ENCODE measurements around the gene ATRIP. TPM values are rescaled to one million over a fixed set of nuclear protein-coding genes. Genes with fewer than 3 reads are reported as not detected.

The ATRIP gene
- polyA plus RNA-seq, 1 of the 3 experiments (the other 2 are of a cell fraction) = 5.6 TPM

DNA sequence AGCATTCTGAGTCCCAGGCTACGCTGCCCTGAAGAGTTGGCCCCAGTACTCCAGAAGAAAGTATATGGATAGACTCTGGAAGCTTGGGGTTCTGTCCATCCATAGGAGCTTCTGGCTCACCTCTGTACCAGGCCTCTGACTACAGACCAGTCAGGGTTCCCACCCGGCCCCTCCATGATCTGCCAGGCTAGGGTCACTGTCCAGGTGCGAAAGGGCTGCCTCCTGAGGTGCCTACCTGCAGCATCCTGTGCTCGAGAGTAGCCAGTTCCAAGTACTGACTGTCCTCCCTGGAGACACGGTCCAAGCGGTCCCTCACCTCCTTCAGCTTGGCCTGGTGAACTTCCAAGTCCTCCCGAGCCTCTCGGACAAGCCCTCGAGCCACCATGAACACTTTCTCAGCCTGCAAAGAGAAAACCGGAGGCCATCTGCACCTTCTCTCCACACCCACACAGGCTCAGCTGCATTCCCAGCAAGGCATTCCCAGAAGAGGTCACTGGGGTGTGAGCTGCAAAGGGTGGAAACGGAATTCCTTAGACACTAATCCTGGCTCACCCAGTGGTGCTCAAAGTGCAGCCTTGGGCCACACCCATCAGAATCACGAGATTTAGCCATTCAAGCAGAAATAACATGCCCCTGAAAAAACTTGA, 12.9 kb upstream of the ATRIP start:
- no peak overlapping the region for H3K4me3 ChIP-seq (ENCODE audit: low read depth in 2 of 2, low read length in 1 of 2)
- peaks cover 4 to 25% of the 10 kb centered on the region in 2 experiments for H3K36me3 ChIP-seq (replicated peaks in 1 of 2; ENCODE audit: control insufficient read depth in 1 of 2, insufficient read depth in 2 of 2, low read length in 1 of 2)
- H3K79me2 ChIP-seq (ENCODE audit: insufficient read depth) = no peaks in the 10 kb centered on the region
- TF ChIP-seq RXRA (IDR thresholded peaks at IDR 0.05; ENCODE audit: borderline replicate concordance, low read depth) = no peak
- no peak for DNase-seq
- CTCF ChIA-PET = interaction anchor here (0.6 to 13.2 kb wide), 9 partner anchors 13 to 239 kb away, joined by 3 to 399 read pairs (median 4); partner anchors contain the start of gene ATRIP
- H3K9me2 ChIP-seq = no peaks in the 10 kb centered on the region
- 0 out of 2 replicates have a peak, but pooled peaks cover 5% of the 10 kb centered on the region for H4K20me1 ChIP-seq (ENCODE audit: insufficient read depth)
- 88% methylated on average over 11 of the region's 12 CpGs for WGBS (ENCODE audit: low lambda C conversion rate)
- no peaks in the 10 kb centered on the region for H3K27me3 ChIP-seq (ENCODE audit: insufficient read depth)
- H3K4me2 ChIP-seq = no peak overlapping the region
- H3K9me3 ChIP-seq = no peaks in the 10 kb centered on the region
- POLR2A ChIA-PET = no interaction called here
- no peak overlapping the region for H3K27ac ChIP-seq (ENCODE audit: low read depth in 2 of 2, low read length in 1 of 2)
- peaks cover 0 to 15% of the 10 kb centered on the region in 2 experiments; a peak in 1 of 4 replicates for H3K4me1 ChIP-seq (ENCODE audit: control insufficient read depth in 1 of 2, insufficient read depth in 2 of 2, low read depth in 1 of 2, low read length in 1 of 2)
- no peak overlapping the region for H2AFZ ChIP-seq (ENCODE audit: low read depth)
- no peaks in the 10 kb centered on the region for H3F3A ChIP-seq (replicated peaks; ENCODE audit: insufficient read depth)
- H3K9ac ChIP-seq = no peak overlapping the region

DNA sequence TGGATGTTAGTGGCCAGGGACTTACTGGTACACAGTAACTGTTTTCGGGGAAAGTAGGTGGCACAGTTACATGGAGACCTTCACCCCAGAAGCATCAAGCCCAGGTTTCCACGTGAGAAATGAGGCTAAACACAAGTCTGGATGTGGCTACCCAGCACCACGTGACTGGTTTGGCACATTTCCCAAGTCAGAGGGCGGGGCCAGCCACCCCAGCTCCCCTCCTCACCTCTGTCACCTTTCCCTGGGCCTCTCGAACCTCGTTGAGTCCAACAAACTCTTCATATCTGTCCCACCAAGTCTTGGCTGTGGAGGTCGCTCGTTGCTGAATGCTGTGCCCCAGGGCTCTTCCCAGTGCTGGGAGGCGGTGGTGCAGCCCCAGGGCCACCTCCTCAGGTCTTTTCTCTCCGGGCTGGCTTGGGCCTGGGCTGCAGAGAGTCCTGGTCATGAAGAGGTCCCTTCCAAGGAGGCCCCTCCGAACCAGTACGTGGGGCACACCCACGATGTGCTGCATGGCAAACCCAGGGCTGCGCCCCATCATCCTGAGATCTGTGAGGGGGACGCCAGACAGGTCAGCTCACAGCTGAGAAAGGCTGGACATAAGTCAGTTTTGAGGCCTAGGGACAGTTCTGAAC, 11.8 kb upstream of the ATRIP start:
- Histone ChIP-seq H4K20me1 (ENCODE audit: insufficient read depth) (0 out of 2 replicates have a peak, but pooled peaks cover 5% of the 10 kb centered on the region), H3K27ac (ENCODE audit: low read depth in 2 of 2, low read length in 1 of 2) (peak overlapping the region in 1 of 2 experiments; percentile 25; a peak in 1 of 4 replicates), H3K36me3 (replicated peaks in 1 of 2; ENCODE audit: control insufficient read depth in 1 of 2, insufficient read depth in 2 of 2, low read length in 1 of 2) (peaks cover 4 to 25% of the 10 kb centered on the region in 2 experiments), H3K4me1 (ENCODE audit: control insufficient read depth in 1 of 2, insufficient read depth in 2 of 2, low read depth in 1 of 2, low read length in 1 of 2) (peaks cover 0 to 21% of the 10 kb centered on the region in 2 experiments; a peak in 1 of 4 replicates), H3K9me3 (no peaks in the 10 kb centered on the region), H3K4me3 (ENCODE audit: low read depth in 2 of 2, low read length in 1 of 2) (no peak overlapping the region), H3K27me3 (ENCODE audit: insufficient read depth) (no peaks in the 10 kb centered on the region), H3K9me2 (no peaks in the 10 kb centered on the region), H3K4me2 (no peak overlapping the region), H3F3A (replicated peaks; ENCODE audit: insufficient read depth) (no peaks in the 10 kb centered on the region), H2AFZ (ENCODE audit: low read depth) (no peak overlapping the region), H3K9ac (no peak overlapping the region), H3K79me2 (ENCODE audit: insufficient read depth) (peaks cover 10% of the 10 kb centered on the region)
- WGBS (ENCODE audit: low lambda C conversion rate) = 82% methylated on average over 15 of the region's 15 CpGs
- TF ChIP-seq, protein P1, sequence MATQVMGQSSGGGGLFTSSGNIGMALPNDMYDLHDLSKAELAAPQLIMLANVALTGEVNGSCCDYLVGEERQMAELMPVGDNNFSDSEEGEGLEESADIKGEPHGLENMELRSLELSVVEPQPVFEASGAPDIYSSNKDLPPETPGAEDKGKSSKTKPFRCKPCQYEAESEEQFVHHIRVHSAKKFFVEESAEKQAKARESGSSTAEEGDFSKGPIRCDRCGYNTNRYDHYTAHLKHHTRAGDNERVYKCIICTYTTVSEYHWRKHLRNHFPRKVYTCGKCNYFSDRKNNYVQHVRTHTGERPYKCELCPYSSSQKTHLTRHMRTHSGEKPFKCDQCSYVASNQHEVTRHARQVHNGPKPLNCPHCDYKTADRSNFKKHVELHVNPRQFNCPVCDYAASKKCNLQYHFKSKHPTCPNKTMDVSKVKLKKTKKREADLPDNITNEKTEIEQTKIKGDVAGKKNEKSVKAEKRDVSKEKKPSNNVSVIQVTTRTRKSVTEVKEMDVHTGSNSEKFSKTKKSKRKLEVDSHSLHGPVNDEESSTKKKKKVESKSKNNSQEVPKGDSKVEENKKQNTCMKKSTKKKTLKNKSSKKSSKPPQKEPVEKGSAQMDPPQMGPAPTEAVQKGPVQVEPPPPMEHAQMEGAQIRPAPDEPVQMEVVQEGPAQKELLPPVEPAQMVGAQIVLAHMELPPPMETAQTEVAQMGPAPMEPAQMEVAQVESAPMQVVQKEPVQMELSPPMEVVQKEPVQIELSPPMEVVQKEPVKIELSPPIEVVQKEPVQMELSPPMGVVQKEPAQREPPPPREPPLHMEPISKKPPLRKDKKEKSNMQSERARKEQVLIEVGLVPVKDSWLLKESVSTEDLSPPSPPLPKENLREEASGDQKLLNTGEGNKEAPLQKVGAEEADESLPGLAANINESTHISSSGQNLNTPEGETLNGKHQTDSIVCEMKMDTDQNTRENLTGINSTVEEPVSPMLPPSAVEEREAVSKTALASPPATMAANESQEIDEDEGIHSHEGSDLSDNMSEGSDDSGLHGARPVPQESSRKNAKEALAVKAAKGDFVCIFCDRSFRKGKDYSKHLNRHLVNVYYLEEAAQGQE (IDR thresholded peaks at IDR 0.05; ENCODE audit: low read depth, low read length) = no peak
- TF ChIP-seq, protein P2, sequence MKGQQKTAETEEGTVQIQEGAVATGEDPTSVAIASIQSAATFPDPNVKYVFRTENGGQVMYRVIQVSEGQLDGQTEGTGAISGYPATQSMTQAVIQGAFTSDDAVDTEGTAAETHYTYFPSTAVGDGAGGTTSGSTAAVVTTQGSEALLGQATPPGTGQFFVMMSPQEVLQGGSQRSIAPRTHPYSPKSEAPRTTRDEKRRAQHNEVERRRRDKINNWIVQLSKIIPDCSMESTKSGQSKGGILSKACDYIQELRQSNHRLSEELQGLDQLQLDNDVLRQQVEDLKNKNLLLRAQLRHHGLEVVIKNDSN (IDR thresholded peaks at IDR 0.05; ENCODE audit: borderline replicate concordance, low read depth) = peak; percentile 36; the same call in 1 of the 2 replicates
- ChIA-PET CTCF (interaction anchor here (1.2 to 13.2 kb wide), 10 partner anchors 14 to 241 kb away, joined by 3 to 399 read pairs (median 58); no protein-coding TSS in a partner anchor), POLR2A (no interaction called here)
- no peak for DNase-seq
